GM23338 (cell line): Measurements from ENCODE around the gene R3HDM1. TPM values are rescaled to one million over a fixed set of nuclear protein-coding genes. Genes with fewer than 3 reads are reported as not detected.
"Not testable (repeated sequence)": the region's sequence is repeated elsewhere in the genome, so short reads cannot be mapped to it uniquely, and the experiment has no call there.

Experiments
- ATAC-seq: fragments of 200-7000 bp; cut with Tn5 transposase; 3 replicates; pipeline ENCODE4 v1.9.1; 2020
- DNase-seq: peaks from one replicate; pipeline ENCODE4 v3.0.0-alpha.2; 2015; ENCODE audit warnings: low spot score
- H2AFZ ChIP-seq: fragments of 200-600 bp; sonication (generic); 2 replicates; pipeline ENCODE4 v1.8.0; 2016; ENCODE audit warnings: antibody characterized with exemption, mild to moderate bottlenecking, moderate library complexity
- H3F3A ChIP-seq: fragments of 200-600 bp; sonication (generic); replicated peaks from 2 replicates; pipeline ENCODE4 v1.8.0; 2017; ENCODE audit warnings: antibody characterized with exemption, mixed run types, low read depth
- H3K27ac ChIP-seq: fragments of 200-600 bp; sonication (generic); 2 replicates; pipeline ENCODE4 v1.6.1; 2016; ENCODE audit warnings: low read depth
- H3K27me3 ChIP-seq: fragments of 200-600 bp; sonication (generic); 2 replicates; pipeline ENCODE4 v1.8.0; 2016; ENCODE audit warnings: mild to moderate bottlenecking, mixed run types, moderate library complexity; ENCODE audit not compliant: insufficient read depth
- H3K36me3 ChIP-seq: fragments of 200-600 bp; sonication (generic); 2 replicates; pipeline ENCODE4 v1.8.0; 2016; ENCODE audit warnings: mild to moderate bottlenecking; ENCODE audit not compliant: insufficient read depth
- H3K4me1 ChIP-seq: fragments of 200-600 bp; sonication (generic); 2 replicates; pipeline ENCODE4 v1.8.0; 2016; ENCODE audit warnings: mild to moderate bottlenecking, moderate library complexity; ENCODE audit not compliant: insufficient read depth
- H3K4me2 ChIP-seq: fragments of 200-600 bp; sonication (generic); 2 replicates; pipeline ENCODE4 v1.7.1; 2017; ENCODE audit warnings: mixed run types
- H3K4me3 ChIP-seq: fragments of 200-600 bp; sonication (generic); 2 replicates; pipeline ENCODE4 v1.6.1; 2016; ENCODE audit warnings: mixed run types
- H3K79me2 ChIP-seq: fragments of 200-600 bp; sonication (generic); replicated peaks from 2 replicates; pipeline ENCODE4 v1.8.0; 2017; ENCODE audit warnings: mild to moderate bottlenecking; ENCODE audit not compliant: insufficient read depth
- H3K9me2 ChIP-seq: fragments of 200-600 bp; sonication (generic); 2 replicates; pipeline ENCODE4 v1.8.0; 2017; ENCODE audit not compliant: insufficient read depth
- H4K20me1 ChIP-seq: fragments of 200-600 bp; sonication (generic); replicated peaks from 2 replicates; pipeline ENCODE4 v1.8.0; 2017; ENCODE audit warnings: mild to moderate bottlenecking; ENCODE audit not compliant: insufficient read depth
- H3K27ac Mint-ChIP-seq: 2 replicates; pipeline ENCODE4 v1.8.0; 2020; ENCODE audit warnings: inconsistent platforms, mild to moderate bottlenecking, moderate library complexity, mixed read lengths
- H3K27me3 Mint-ChIP-seq: 3 replicates; pipeline ENCODE4 v1.8.0; 2022; ENCODE audit warnings: low read depth, mild to moderate bottlenecking, moderate library complexity, mixed read lengths, inconsistent platforms; ENCODE audit not compliant: insufficient read depth, poor library complexity
- H3K36me3 Mint-ChIP-seq: 3 replicates; pipeline ENCODE4 v1.8.0; 2021; ENCODE audit warnings: low read depth, mild to moderate bottlenecking, inconsistent platforms, moderate library complexity, mixed read lengths
- H3K4me1 Mint-ChIP-seq: 3 replicates; pipeline ENCODE4 v1.8.0; 2020; ENCODE audit warnings: mild to moderate bottlenecking, inconsistent platforms, mixed read lengths
- H3K4me3 Mint-ChIP-seq: 3 replicates; pipeline ENCODE4 v1.8.0; 2021; ENCODE audit warnings: moderate library complexity, mild to moderate bottlenecking, inconsistent platforms, mixed read lengths
- H3K9me3 Mint-ChIP-seq: 3 replicates; pipeline ENCODE4 v1.8.0; 2020; ENCODE audit warnings: moderate library complexity, mild to moderate bottlenecking, inconsistent platforms, mixed read lengths
- CREB1 ChIP-seq: fragments of 250-450 bp; sonication (Bioruptor Pico); IDR thresholded peaks from 2 replicates; pipeline ENCODE4 v1.5.0; 2020; ENCODE audit warnings: low read depth, mild to moderate bottlenecking, moderate library complexity
- CTCF ChIP-seq, 2 experiments: fragments of 200-600 bp in 1 of 2; sonication (generic) in 1 of 2; conservative IDR thresholded peaks; 2 replicates each; pipeline versions ENCODE4 v1.5.1 to v1.6.1; 2016 to 2017; ENCODE audit warnings: antibody characterized with exemption in 2 of 2, low read depth in 2 of 2, mild to moderate bottlenecking in 2 of 2, moderate library complexity in 1 of 2
- ETS1 ChIP-seq: IDR thresholded peaks from 2 replicates; pipeline ENCODE4 v1.6.1; 2016; ENCODE audit warnings: antibody characterized with exemption
- ZNF114 ChIP-seq: fragments of 250-450 bp; sonication (Bioruptor Pico); IDR thresholded peaks from 2 replicates; pipeline ENCODE4 v1.5.0; 2020; ENCODE audit warnings: mild to moderate bottlenecking, moderate library complexity
- polyA plus RNA-seq: library from polyadenylated mRNA; unstranded; fragments of >200 nt; fragmentation: Nextera tagmentation; extraction: Ambion mirVana; gene quantifications from 2 replicates; pipeline ENCODE4 v1.2.1, GENCODE V29; 2016
- total RNA-seq: library from RNA; depleted of rRNA; stranded (reverse); fragments of >200 nt; shearing (Covaris generic); gene quantifications from 2 replicates; pipeline ENCODE4 v1.2.3, GENCODE V29; 2014

Gene R3HDM1
- total and polyA plus RNA-seq, 2 experiments from 2014 or later: 63.1 to 88.8 TPM

GRCh38 chr2:135704075-135704474 is 172.8 kb downstream of the R3HDM1 start:
- not testable (repeated sequence) for H4K20me1 ChIP-seq, DNase-seq, ATAC-seq, H3K36me3 ChIP-seq, H3F3A ChIP-seq, H3K4me3 Mint-ChIP-seq, H3K27me3 Mint-ChIP-seq, H3K4me3 ChIP-seq, H3K9me2 ChIP-seq, H3K79me2 ChIP-seq, H3K27me3 ChIP-seq, H3K4me1 ChIP-seq, H2AFZ ChIP-seq, H3K27ac Mint-ChIP-seq, H3K4me2 ChIP-seq, H3K27ac ChIP-seq, H3K9me3 Mint-ChIP-seq, H3K4me1 Mint-ChIP-seq
- H3K36me3 Mint-ChIP-seq: peaks cover 15% of the 10 kb centered on the region; the same call in 2 of the 3 replicates

DNA sequence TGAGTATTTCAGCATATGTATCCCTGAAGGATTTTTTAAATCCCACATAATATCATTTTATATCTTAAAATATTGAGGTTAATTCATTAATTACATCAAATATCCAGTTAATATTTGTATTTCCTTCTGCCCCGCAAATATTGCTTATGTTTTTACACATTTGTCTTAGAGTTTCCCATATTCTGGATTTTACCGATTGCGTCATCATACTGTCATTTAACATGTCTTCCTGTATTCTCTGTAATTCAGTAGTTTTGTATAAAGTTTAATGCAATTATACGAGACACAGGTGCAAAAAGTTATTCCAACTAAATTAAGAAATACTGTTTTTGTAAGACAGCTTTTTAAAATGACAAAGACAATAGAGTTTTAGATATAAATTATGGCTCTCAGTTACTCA is 176.9 kb downstream of the R3HDM1 start:
- no peak for DNase-seq
- ATAC-seq: no peak
- H3K36me3 Mint-ChIP-seq: peaks cover 21% of the 10 kb centered on the region; the same call in 2 of the 3 replicates
- H3K27ac Mint-ChIP-seq: no peak overlapping the region
- Histone ChIP-seq H3K27ac (no peak overlapping the region), H3F3A (peaks cover 6% of the 10 kb centered on the region; the same call in 1 of the 2 replicates), H4K20me1 (no peaks in the 10 kb centered on the region), H3K4me3 (no peak overlapping the region), H3K27me3 (no peaks in the 10 kb centered on the region), H3K4me2 (no peak overlapping the region), H3K79me2 (no peaks in the 10 kb centered on the region), H3K9me2 (no peaks in the 10 kb centered on the region), H3K36me3 (peaks cover 3% of the 10 kb centered on the region), H3K4me1 (no peaks in the 10 kb centered on the region), H2AFZ (no peak overlapping the region)
- peaks cover 2% of the 10 kb centered on the region for H3K27me3 Mint-ChIP-seq
- 0 out of 3 replicates have a peak, but pooled peaks cover 2% of the 10 kb centered on the region for H3K9me3 Mint-ChIP-seq
- H3K4me1 Mint-ChIP-seq: no peaks in the 10 kb centered on the region
- no peak for TF ChIP-seq ETS1
- TF ChIP-seq ZNF114 (CRISPR knock-in tag): no peak
- no peak overlapping the region for H3K4me3 Mint-ChIP-seq

- no peak overlapping the region for H3K4me3 Mint-ChIP-seq
- peaks cover 2% of the 10 kb centered on the region for H3K27me3 Mint-ChIP-seq
- Histone ChIP-seq H3K27ac (no peak overlapping the region), H3K4me3 (no peak overlapping the region), H3K4me1 (no peaks in the 10 kb centered on the region), H4K20me1 (no peaks in the 10 kb centered on the region), H3K4me2 (no peak overlapping the region), H3K36me3 (peaks cover 3% of the 10 kb centered on the region; the same call in 1 of the 2 replicates), H3K27me3 (no peaks in the 10 kb centered on the region), H3K9me2 (no peaks in the 10 kb centered on the region), H2AFZ (no peak overlapping the region), H3F3A (peaks cover 6% of the 10 kb centered on the region; the same call in 1 of the 2 replicates), H3K79me2 (no peaks in the 10 kb centered on the region)
- 0 out of 3 replicates have a peak, but pooled peaks cover 2% of the 10 kb centered on the region for H3K9me3 Mint-ChIP-seq
- DNase-seq (peak; percentile 56), ATAC-seq (peak; percentile 48; the same call in 2 of the 3 replicates)
- TF ChIP-seq CREB1 (CRISPR knock-in tag): no peak
- peak; percentile 87 to 98 for TF ChIP-seq CTCF (conservative IDR thresholded peaks at IDR 0.05; ENCODE audit: low read depth in 2 of 2)
- no peak overlapping the region for H3K27ac Mint-ChIP-seq
- no peaks in the 10 kb centered on the region for H3K4me1 Mint-ChIP-seq
- H3K36me3 Mint-ChIP-seq: peaks cover 29% of the 10 kb centered on the region
Measured at GRCh38 chr2:135709992-135710391, 178.7 kb downstream of the R3HDM1 start.

DNA sequence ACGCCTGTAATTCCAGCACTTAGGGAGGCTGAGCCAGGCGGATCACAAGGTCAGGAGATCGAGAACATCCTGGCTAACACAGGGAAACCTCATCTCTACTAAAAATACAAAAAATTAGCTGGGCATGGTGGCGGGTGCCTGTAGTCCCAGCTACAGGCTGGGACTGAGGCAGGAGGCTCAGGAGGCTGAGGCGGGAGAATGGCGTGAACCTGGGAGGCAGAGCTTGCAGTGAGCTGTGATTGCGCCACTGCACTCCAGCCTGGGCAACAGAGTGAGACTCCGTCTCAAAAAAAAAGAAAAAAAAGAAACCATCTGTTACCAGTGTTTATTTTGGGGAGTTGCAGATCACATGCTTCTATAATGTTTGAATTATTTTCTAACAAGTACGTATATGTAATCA is 183.8 kb downstream of the R3HDM1 start:
- H3K4me1 Mint-ChIP-seq, ATAC-seq: not testable (repeated sequence)
- peaks cover 41% of the 10 kb centered on the region for H3K36me3 Mint-ChIP-seq

More for the DNA sequence above, 183.8 kb downstream of the R3HDM1 start:
- H3K4me3 Mint-ChIP-seq, H3K4me2 ChIP-seq, H3K4me1 ChIP-seq, H3F3A ChIP-seq, H2AFZ ChIP-seq, DNase-seq, H3K27ac ChIP-seq, H4K20me1 ChIP-seq, H3K27me3 ChIP-seq, H3K27me3 Mint-ChIP-seq, H3K9me3 Mint-ChIP-seq, H3K4me3 ChIP-seq, H3K9me2 ChIP-seq, H3K79me2 ChIP-seq, H3K27ac Mint-ChIP-seq: not testable (repeated sequence)
- peaks cover 26% of the 10 kb centered on the region for H3K36me3 ChIP-seq
